Stimulated activated CD8-positive, alpha-beta memory T cell treated with anti-CD3 and anti-CD28 coated beads, Interleukin-7, amount 100 ng/mL, for 4 hours (primary cell): ENCODE measurements around the gene UBE2K.
"Not testable (repeated sequence)": the region's sequence is repeated elsewhere in the genome, so short reads cannot be mapped to it uniquely, and the experiment has no call there.

Experiments
- DNase-seq, 2 donors: peaks; one replicate each; pipeline ENCODE4 v3.0.0-alpha.2; 2020; ENCODE audit warnings: low read depth in 2 of 2

The UBE2K gene

GRCh38 chr4:39792976-39793375 lies 95.0 kb downstream of the UBE2K start:
- DNase-seq = not testable (repeated sequence)

GRCh38 chr4:39802005-39802404 lies 104.1 kb downstream of the UBE2K start:
- no peak for DNase-seq

GRCh38 chr4:39808231-39808749 lies 110.4 kb downstream of the UBE2K start:
- no peak for DNase-seq

GRCh38 chr4:39812500-39812899 lies 114.6 kb downstream of the UBE2K start:
- no peak for DNase-seq

GRCh38 chr4:39813033-39813432 lies 115.1 kb downstream of the UBE2K start:
- DNase-seq = not testable (repeated sequence)

- DNase-seq = not testable (repeated sequence)
Observed at GRCh38 chr4:39813761-39814160, 115.8 kb downstream of the UBE2K start.

- no peak for DNase-seq
Observed at GRCh38 chr4:39814403-39815185, 116.7 kb downstream of the UBE2K start.

GRCh38 chr4:39818646-39819045 lies 120.7 kb downstream of the UBE2K start:
- no peak for DNase-seq

GRCh38 chr4:39820186-39820585 lies 122.2 kb downstream of the UBE2K start:
- no peak for DNase-seq

- no peak for DNase-seq
Observed at GRCh38 chr4:39821951-39822350, 124.0 kb downstream of the UBE2K start.

GRCh38 chr4:39822662-39823061 lies 124.7 kb downstream of the UBE2K start:
- no peak for DNase-seq

- DNase-seq = no peak
Observed at GRCh38 chr4:39823191-39823590, 125.3 kb downstream of the UBE2K start.

GRCh38 chr4:39825090-39825489 lies 127.2 kb downstream of the UBE2K start:
- DNase-seq = no peak

- DNase-seq = no peak
Observed at GRCh38 chr4:39825741-39826231, 127.8 kb downstream of the UBE2K start.
